HG03520 (cell line): ENCODE data around the gene SOHLH1.

Experiments used
- ATAC-seq: cut with Tn5 transposase; IDR thresholded peaks from one replicate; pipeline ENCODE4 v1.9.1; 2021; ENCODE audit warnings: mild to moderate bottlenecking, moderate library complexity; ENCODE audit not compliant: unreplicated experiment

Gene SOHLH1

GRCh38 chr9:135731454-135731853, 32.2 kb upstream of the SOHLH1 start:
- no peak for ATAC-seq

GRCh38 chr9:135729480-135729879, 30.2 kb upstream of the SOHLH1 start:
- ATAC-seq, result no peak

- no peak for ATAC-seq
Measured at GRCh38 chr9:135728436-135729110, 29.3 kb upstream of the SOHLH1 start.

- ATAC-seq, result no peak
Measured at GRCh38 chr9:135727257-135727875, 28.1 kb upstream of the SOHLH1 start.

- ATAC-seq, result no peak
Measured at GRCh38 chr9:135726138-135726853, 27.0 kb upstream of the SOHLH1 start.

- no peak for ATAC-seq
Measured at GRCh38 chr9:135724186-135724787, 25.0 kb upstream of the SOHLH1 start.

- ATAC-seq, result no peak
Measured at GRCh38 chr9:135722365-135722764, 23.1 kb upstream of the SOHLH1 start.

- ATAC-seq, result no peak
Measured at GRCh38 chr9:135719472-135719871, 20.2 kb upstream of the SOHLH1 start.

GRCh38 chr9:135718616-135719015, 19.3 kb upstream of the SOHLH1 start:
- ATAC-seq, result no peak

GRCh38 chr9:135717410-135717809, 18.1 kb upstream of the SOHLH1 start:
- no peak for ATAC-seq

- no peak for ATAC-seq
Measured at GRCh38 chr9:135716045-135716444, 16.8 kb upstream of the SOHLH1 start.

GRCh38 chr9:135715056-135715595, 15.8 kb upstream of the SOHLH1 start:
- no peak for ATAC-seq

GRCh38 chr9:135714242-135715055, 15.2 kb upstream of the SOHLH1 start:
- ATAC-seq, result no peak

- ATAC-seq, result no peak
Measured at GRCh38 chr9:135712613-135713295, 13.5 kb upstream of the SOHLH1 start.

GRCh38 chr9:135711881-135712280, 12.6 kb upstream of the SOHLH1 start:
- no peak for ATAC-seq

GRCh38 chr9:135711391-135711790, 12.1 kb upstream of the SOHLH1 start:
- no peak for ATAC-seq

GRCh38 chr9:135708164-135708563, 8.9 kb upstream of the SOHLH1 start:
- ATAC-seq, result no peak

GRCh38 chr9:135707252-135708138, 8.2 kb upstream of the SOHLH1 start:
- ATAC-seq, result no peak

- ATAC-seq, result no peak
Measured at GRCh38 chr9:135706288-135706687, 7.0 kb upstream of the SOHLH1 start.
